Measurements from ENCODE around the gene TJAP1. TPM values are rescaled to one million over a fixed set of nuclear protein-coding genes. Genes with fewer than 3 reads are reported as not detected.

Gene TJAP1
- total RNA-seq, result 11.8 TPM

GRCh38 chr6:43477235-43478007 is at the start of gene TJAP1:
Gene TJAP1, plus strand, starts transcription at chr6:43477570. Its CDS starts 21,432 bp downstream, at chr6:43499002.
- peak; percentile 79 for DNase-seq

GRCh38 chr6:43428112-43428570 is 49.2 kb upstream of the TJAP1 start:
- no peak for DNase-seq

- no peak for DNase-seq
These were observed 48.5 kb upstream of the TJAP1 start for GRCh38 chr6:43428874-43429273.

GRCh38 chr6:43432009-43432945 is 45.1 kb upstream of the TJAP1 start:
- no peak for DNase-seq

GRCh38 chr6:43433148-43433547 is 44.2 kb upstream of the TJAP1 start:
- DNase-seq, result no peak

- no peak for DNase-seq
These were observed 43.1 kb upstream of the TJAP1 start for GRCh38 chr6:43434001-43434840.

- no peak for DNase-seq
These were observed 42.4 kb upstream of the TJAP1 start for GRCh38 chr6:43434943-43435342.

- no peak for DNase-seq
These were observed 41.5 kb upstream of the TJAP1 start for GRCh38 chr6:43435682-43436437.

GRCh38 chr6:43436577-43437282 is 40.6 kb upstream of the TJAP1 start:
- DNase-seq, result peak; percentile 51

GRCh38 chr6:43437700-43438099 is 39.7 kb upstream of the TJAP1 start:
- DNase-seq, result no peak

- DNase-seq, result no peak
These were observed 34.4 kb upstream of the TJAP1 start for GRCh38 chr6:43442935-43443334.

GRCh38 chr6:43444036-43444435 is 33.3 kb upstream of the TJAP1 start:
- DNase-seq, result peak; percentile 7

GRCh38 chr6:43444582-43444981 is 32.8 kb upstream of the TJAP1 start:
- no peak for DNase-seq

- no peak for DNase-seq
These were observed 31.8 kb upstream of the TJAP1 start for GRCh38 chr6:43445576-43445975.

- no peak for DNase-seq
These were observed 29.8 kb upstream of the TJAP1 start for GRCh38 chr6:43447604-43448003.

GRCh38 chr6:43448916-43449315 is 28.5 kb upstream of the TJAP1 start:
- no peak for DNase-seq

- no peak for DNase-seq
These were observed 26.7 kb upstream of the TJAP1 start for GRCh38 chr6:43450699-43451131.

GRCh38 chr6:43451348-43451747 is 26.0 kb upstream of the TJAP1 start:
- DNase-seq, result no peak

- no peak for DNase-seq
These were observed 25.4 kb upstream of the TJAP1 start for GRCh38 chr6:43451939-43452338.

GRCh38 chr6:43452896-43453295 is 24.5 kb upstream of the TJAP1 start:
- DNase-seq, result no peak

GRCh38 chr6:43453831-43454230 is 23.5 kb upstream of the TJAP1 start:
- DNase-seq, result no peak

Data from skin of body (tissue), 2 donors.